GM06990 (cell line): ENCODE data around the gene WASHC2A.
"Not testable (repeated sequence)": the region's sequence is repeated elsewhere in the genome, so short reads cannot be mapped to it uniquely, and the experiment has no call there.

ENCODE experiments used
- DNase-seq: peaks from one replicate; pipeline ENCODE4 v3.0.0-alpha.2; 2011; ENCODE audit not compliant: insufficient read length; ENCODE audit errors: extremely low read depth
- H3K27me3 ChIP-seq: replicated peaks from 2 replicates; pipeline ENCODE4 v1.6.0; 2011; ENCODE audit warnings: low read length; ENCODE audit not compliant: control insufficient read depth, insufficient read depth
- H3K36me3 ChIP-seq: 2 replicates; pipeline ENCODE4 v1.5.1; 2011; ENCODE audit warnings: low read length; ENCODE audit not compliant: control insufficient read depth, insufficient read depth
- H3K4me3 ChIP-seq: replicated peaks from 2 replicates; pipeline ENCODE4 v1.5.1; 2011; ENCODE audit warnings: low read depth, mild to moderate bottlenecking, control low read depth, low read length

Gene WASHC2A

GRCh38 chr10:50165038-50165437 is 97.3 kb downstream of the WASHC2A start:
- H3K27me3 ChIP-seq, H3K4me3 ChIP-seq, H3K36me3 ChIP-seq, DNase-seq: not testable (repeated sequence)

GRCh38 chr10:50167833-50168232 is 100.1 kb downstream of the WASHC2A start:
- not testable (repeated sequence) for DNase-seq, H3K36me3 ChIP-seq, H3K27me3 ChIP-seq, H3K4me3 ChIP-seq

GRCh38 chr10:50169506-50169905 is 101.8 kb downstream of the WASHC2A start:
- not testable (repeated sequence) for H3K27me3 ChIP-seq, DNase-seq, H3K36me3 ChIP-seq, H3K4me3 ChIP-seq

GRCh38 chr10:50174788-50175525 is 107.2 kb downstream of the WASHC2A start:
- not testable (repeated sequence) for H3K36me3 ChIP-seq, H3K4me3 ChIP-seq, H3K27me3 ChIP-seq, DNase-seq
